Measurements from ENCODE around the gene HAGH. TPM values are rescaled to one million over a fixed set of nuclear protein-coding genes. Genes with fewer than 3 reads are reported as not detected.

The HAGH gene
- total RNA-seq, 2 donors from 2014 or later, result 99.8 to 183 TPM

- H3K4me1 ChIP-seq (ENCODE audit: control insufficient read depth in 1 of 2, low read depth in 2 of 2), result no peaks in the 10 kb centered on the region
- DNase-seq (ENCODE audit: low spot score) (no peak), ATAC-seq (ENCODE audit: insufficient number of reproducible peaks, low FRiP score, low read depth) (no peak)
- no peak overlapping the region for H3K27ac ChIP-seq
- no peaks in the 10 kb centered on the region for H3K27me3 ChIP-seq (replicated peaks; ENCODE audit: insufficient read depth)
- H3K9me3 ChIP-seq, result no peaks in the 10 kb centered on the region
- TF ChIP-seq, protein P1, sequence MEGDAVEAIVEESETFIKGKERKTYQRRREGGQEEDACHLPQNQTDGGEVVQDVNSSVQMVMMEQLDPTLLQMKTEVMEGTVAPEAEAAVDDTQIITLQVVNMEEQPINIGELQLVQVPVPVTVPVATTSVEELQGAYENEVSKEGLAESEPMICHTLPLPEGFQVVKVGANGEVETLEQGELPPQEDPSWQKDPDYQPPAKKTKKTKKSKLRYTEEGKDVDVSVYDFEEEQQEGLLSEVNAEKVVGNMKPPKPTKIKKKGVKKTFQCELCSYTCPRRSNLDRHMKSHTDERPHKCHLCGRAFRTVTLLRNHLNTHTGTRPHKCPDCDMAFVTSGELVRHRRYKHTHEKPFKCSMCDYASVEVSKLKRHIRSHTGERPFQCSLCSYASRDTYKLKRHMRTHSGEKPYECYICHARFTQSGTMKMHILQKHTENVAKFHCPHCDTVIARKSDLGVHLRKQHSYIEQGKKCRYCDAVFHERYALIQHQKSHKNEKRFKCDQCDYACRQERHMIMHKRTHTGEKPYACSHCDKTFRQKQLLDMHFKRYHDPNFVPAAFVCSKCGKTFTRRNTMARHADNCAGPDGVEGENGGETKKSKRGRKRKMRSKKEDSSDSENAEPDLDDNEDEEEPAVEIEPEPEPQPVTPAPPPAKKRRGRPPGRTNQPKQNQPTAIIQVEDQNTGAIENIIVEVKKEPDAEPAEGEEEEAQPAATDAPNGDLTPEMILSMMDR (IDR thresholded peaks at IDR 0.05), result no peak
- no peak overlapping the region for H3K4me3 ChIP-seq
- peaks cover 6% of the 10 kb centered on the region for H3K36me3 ChIP-seq
Observed at GRCh38 chr16:1794221-1794871, 32.3 kb downstream of the HAGH start.

GRCh38 chr16:1793578-1794220 is 32.9 kb downstream of the HAGH start, which contains the start of gene IGFALS:
Gene IGFALS, minus strand, starts transcription at chr16:1793705. Its CDS starts 53 bp downstream, at chr16:1793652.
- Histone ChIP-seq H3K9me3 (no peaks in the 10 kb centered on the region), H3K4me3 (no peak within 1 kb of the TSS), H3K27me3 (replicated peaks; ENCODE audit: insufficient read depth) (no peaks in the 10 kb centered on the region), H3K36me3 (peaks cover 12% of the 10 kb centered on the region), H3K27ac (no peak within 1 kb of the TSS), H3K4me1 (ENCODE audit: control insufficient read depth in 1 of 2, low read depth in 2 of 2) (no peaks in the 10 kb centered on the region)
- TF ChIP-seq, protein P1 (IDR thresholded peaks at IDR 0.05), result no peak
- no peak for ATAC-seq (ENCODE audit: insufficient number of reproducible peaks, low FRiP score, low read depth)
- no peak for DNase-seq (ENCODE audit: low spot score)

GRCh38 chr16:1792836-1793577 is 33.6 kb downstream of the HAGH start:
- no peak for ATAC-seq (ENCODE audit: insufficient number of reproducible peaks, low FRiP score, low read depth)
- peaks cover 19% of the 10 kb centered on the region for H3K36me3 ChIP-seq

GRCh38 chr16:1791943-1792812 is 34.4 kb downstream of the HAGH start:
- no peak for DNase-seq (ENCODE audit: low spot score)
- Histone ChIP-seq H3K27me3 (replicated peaks; ENCODE audit: insufficient read depth) (no peaks in the 10 kb centered on the region), H3K4me3 (no peak overlapping the region), H3K36me3 (peaks cover 19% of the 10 kb centered on the region), H3K9me3 (no peaks in the 10 kb centered on the region), H3K27ac (no peak overlapping the region), H3K4me1 (ENCODE audit: control insufficient read depth in 1 of 2, low read depth in 2 of 2) (no peaks in the 10 kb centered on the region)
- no peak for ATAC-seq (ENCODE audit: insufficient number of reproducible peaks, low FRiP score, low read depth)
- TF ChIP-seq, protein P1 (IDR thresholded peaks at IDR 0.05), result no peak

More at GRCh38 chr16:1792836-1793577, 33.6 kb downstream of the HAGH start:
- Histone ChIP-seq H3K4me1 (ENCODE audit: control insufficient read depth in 1 of 2, low read depth in 2 of 2) (no peaks in the 10 kb centered on the region), H3K4me3 (no peak overlapping the region), H3K9me3 (no peaks in the 10 kb centered on the region), H3K27me3 (replicated peaks; ENCODE audit: insufficient read depth) (no peaks in the 10 kb centered on the region), H3K27ac (no peak overlapping the region)
- TF ChIP-seq, protein P1 (IDR thresholded peaks at IDR 0.05), result no peak
- no peak for DNase-seq (ENCODE audit: low spot score)

Measured in thoracic aorta (tissue), 2 donors.